SU-DHL-6 (cell line): ENCODE results near the gene MORC2.

ENCODE experiments used
- H2AFZ ChIP-seq: fragments of 200-600 bp; sonication (generic); 2 replicates; pipeline ENCODE4 v1.6.1; 2014; ENCODE audit warnings: low read depth, mild to moderate bottlenecking, moderate library complexity, mixed read lengths, antibody characterized with exemption, low read length; ENCODE audit not compliant: severe bottlenecking
- H3F3A ChIP-seq: fragments of 200-600 bp; shearing (Covaris generic); 2 replicates; pipeline ENCODE4 v1.6.0; 2016; ENCODE audit warnings: antibody characterized with exemption, mild to moderate bottlenecking; ENCODE audit not compliant: insufficient read depth
- H3K27ac ChIP-seq: fragments of 200-600 bp; sonication (generic); 2 replicates; pipeline ENCODE4 v1.5.1; 2016; ENCODE audit warnings: low read depth, mild to moderate bottlenecking, low read length, moderate library complexity, mixed read lengths
- H3K27me3 ChIP-seq: fragments of 200-600 bp; sonication (generic), shearing (Covaris generic); 2 replicates; pipeline ENCODE4 v1.6.0; 2014; ENCODE audit warnings: mild to moderate bottlenecking, low read length
- H3K36me3 ChIP-seq: fragments of 200-600 bp; sonication (generic); 2 replicates; pipeline ENCODE4 v1.6.1; 2014; ENCODE audit warnings: mild to moderate bottlenecking, low read length, mixed read lengths
- H3K4me2 ChIP-seq: fragments of 300-600, 200-600 bp; shearing (Covaris generic), sonication (generic); 2 replicates; pipeline ENCODE4 v1.6.0; 2014; ENCODE audit warnings: low read length, low read depth, mild to moderate bottlenecking; ENCODE audit not compliant: poor library complexity, severe bottlenecking
- H3K4me3 ChIP-seq: fragments of 200-600 bp; sonication (generic); 2 replicates; pipeline ENCODE4 v1.5.1; 2014; ENCODE audit warnings: antibody characterized with exemption, low read length, mild to moderate bottlenecking, mixed read lengths; ENCODE audit not compliant: insufficient read depth, poor library complexity, severe bottlenecking
- H3K79me2 ChIP-seq: fragments of 200-600 bp; sonication (generic); 2 replicates; pipeline ENCODE4 v1.6.1; 2014; ENCODE audit warnings: mild to moderate bottlenecking, low read length, moderate library complexity; ENCODE audit not compliant: insufficient read depth
- H3K9ac ChIP-seq: fragments of 200-600 bp; sonication (generic); 2 replicates; pipeline ENCODE4 v1.7.0; 2014; ENCODE audit warnings: mild to moderate bottlenecking, low read length
- H3K9me2 ChIP-seq: fragments of 200-600 bp; sonication (generic); replicated peaks from 2 replicates; pipeline ENCODE4 v1.6.1; 2014; ENCODE audit warnings: low read length; ENCODE audit not compliant: insufficient read depth
- H3K9me3 ChIP-seq: fragments of 200-600 bp; sonication (generic); 2 replicates; pipeline ENCODE4 v1.6.1; 2014; ENCODE audit warnings: low read length, mixed read lengths; ENCODE audit not compliant: insufficient read depth
- H4K20me1 ChIP-seq: fragments of 200-600 bp; sonication (generic); 2 replicates; pipeline ENCODE4 v1.6.1; 2014; ENCODE audit warnings: low read depth, mild to moderate bottlenecking, antibody characterized with exemption, low read length, moderate library complexity, mixed read lengths
- EZH2phosphoT487 ChIP-seq: fragments of 200-600 bp; sonication (generic), shearing (Covaris generic); conservative IDR thresholded peaks from 2 replicates; pipeline ENCODE4 v1.6.1; 2018; ENCODE audit warnings: mild to moderate bottlenecking, antibody characterized with exemption, low read length, moderate library complexity, mixed read lengths
- TF ChIP-seq, protein P1 (sequence below): fragments of 200-600 bp; sonication (generic); IDR thresholded peaks from one replicate; pipeline ENCODE4 v1.5.1; 2017; ENCODE audit warnings: antibody characterized with exemption, mild to moderate bottlenecking, low read length, moderate library complexity; ENCODE audit not compliant: insufficient read depth, poor library complexity, severe bottlenecking

MORC2 gene

DNA sequence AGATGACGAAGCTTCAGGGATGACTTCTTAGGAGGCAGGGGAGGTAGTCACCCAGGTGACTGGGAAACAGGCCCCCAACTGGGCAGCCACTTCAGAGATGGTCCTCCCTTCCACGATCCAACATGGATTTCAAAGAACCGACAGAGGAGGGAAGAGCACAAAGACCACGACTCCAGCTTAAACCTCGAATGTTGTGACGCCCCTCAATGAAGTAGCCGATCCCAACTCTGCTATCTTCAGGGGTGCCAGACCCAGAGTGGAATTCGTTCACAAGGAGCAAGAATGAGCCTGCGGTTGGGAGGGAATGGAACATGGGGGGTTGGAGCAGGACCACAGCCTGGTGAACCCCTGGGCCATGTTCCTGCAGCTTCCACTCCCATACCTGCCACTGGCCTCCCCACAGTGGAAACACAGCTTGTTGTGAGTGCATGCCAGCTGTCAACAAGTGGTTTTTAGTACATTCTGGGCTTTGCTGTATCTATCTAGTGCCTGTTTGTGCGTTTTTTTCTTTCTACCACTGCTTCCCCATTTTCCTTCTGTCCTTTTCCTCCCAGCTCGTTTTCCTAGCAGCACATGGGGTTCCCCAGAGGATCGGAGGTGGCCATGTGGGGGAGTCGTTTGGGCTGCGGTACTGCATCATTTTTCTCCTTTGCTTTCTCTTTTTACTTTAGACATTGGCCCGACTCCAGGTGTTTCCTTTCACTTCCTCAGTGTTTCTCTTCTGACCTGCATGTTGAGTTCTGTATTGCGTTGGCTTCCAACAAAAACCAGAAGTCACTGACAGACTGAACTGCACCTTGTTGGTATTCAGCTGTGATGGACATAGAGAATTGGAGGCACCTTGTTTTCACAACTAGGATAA lies 65.8 kb downstream of the MORC2 start:
- H3K27me3 ChIP-seq, result no peaks in the 10 kb centered on the region
- H3K36me3 ChIP-seq, result no peaks in the 10 kb centered on the region
- H3K9ac ChIP-seq, result no peak overlapping the region
- no peak overlapping the region for H3K4me2 ChIP-seq
- H3K27ac ChIP-seq, result no peak overlapping the region
- no peaks in the 10 kb centered on the region for H3K9me2 ChIP-seq
- no peaks in the 10 kb centered on the region for H3K9me3 ChIP-seq
- no peaks in the 10 kb centered on the region for H4K20me1 ChIP-seq
- H3F3A ChIP-seq, result no peaks in the 10 kb centered on the region
- no peak for TF ChIP-seq EZH2phosphoT487
- TF ChIP-seq, protein P1, sequence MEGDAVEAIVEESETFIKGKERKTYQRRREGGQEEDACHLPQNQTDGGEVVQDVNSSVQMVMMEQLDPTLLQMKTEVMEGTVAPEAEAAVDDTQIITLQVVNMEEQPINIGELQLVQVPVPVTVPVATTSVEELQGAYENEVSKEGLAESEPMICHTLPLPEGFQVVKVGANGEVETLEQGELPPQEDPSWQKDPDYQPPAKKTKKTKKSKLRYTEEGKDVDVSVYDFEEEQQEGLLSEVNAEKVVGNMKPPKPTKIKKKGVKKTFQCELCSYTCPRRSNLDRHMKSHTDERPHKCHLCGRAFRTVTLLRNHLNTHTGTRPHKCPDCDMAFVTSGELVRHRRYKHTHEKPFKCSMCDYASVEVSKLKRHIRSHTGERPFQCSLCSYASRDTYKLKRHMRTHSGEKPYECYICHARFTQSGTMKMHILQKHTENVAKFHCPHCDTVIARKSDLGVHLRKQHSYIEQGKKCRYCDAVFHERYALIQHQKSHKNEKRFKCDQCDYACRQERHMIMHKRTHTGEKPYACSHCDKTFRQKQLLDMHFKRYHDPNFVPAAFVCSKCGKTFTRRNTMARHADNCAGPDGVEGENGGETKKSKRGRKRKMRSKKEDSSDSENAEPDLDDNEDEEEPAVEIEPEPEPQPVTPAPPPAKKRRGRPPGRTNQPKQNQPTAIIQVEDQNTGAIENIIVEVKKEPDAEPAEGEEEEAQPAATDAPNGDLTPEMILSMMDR, result no peak
- H2AFZ ChIP-seq, result no peak overlapping the region
- no peak overlapping the region for H3K4me3 ChIP-seq
- H3K79me2 ChIP-seq, result no peaks in the 10 kb centered on the region

DNA sequence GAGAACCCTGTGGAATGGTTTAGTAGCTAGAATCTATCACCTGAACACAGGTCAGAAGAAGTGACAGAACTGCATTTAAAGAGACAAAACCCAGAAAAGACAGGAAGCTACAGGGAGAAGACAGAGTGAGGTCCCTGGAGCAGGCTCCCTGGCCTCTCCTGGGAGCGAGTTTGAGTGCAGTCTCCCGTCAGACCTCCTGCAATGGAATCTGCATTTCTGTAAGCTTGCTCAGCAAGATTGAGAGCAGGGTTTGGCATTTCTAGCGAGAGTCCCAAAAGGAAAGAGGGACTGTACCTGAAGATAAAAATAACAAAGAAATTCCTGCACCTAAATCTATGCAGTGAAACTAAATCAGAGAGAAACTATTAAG lies 74.2 kb downstream of the MORC2 start:
- no peaks in the 10 kb centered on the region for H3F3A ChIP-seq
- no peaks in the 10 kb centered on the region for H3K9me3 ChIP-seq
- no peak overlapping the region for H3K27ac ChIP-seq
- H3K79me2 ChIP-seq, result no peaks in the 10 kb centered on the region
- TF ChIP-seq, protein P1, result no peak
- no peak for TF ChIP-seq EZH2phosphoT487
- H3K4me2 ChIP-seq, result no peak overlapping the region
- H3K36me3 ChIP-seq, result no peaks in the 10 kb centered on the region
- no peaks in the 10 kb centered on the region for H3K9me2 ChIP-seq
- no peak overlapping the region for H3K4me3 ChIP-seq
- H3K27me3 ChIP-seq, result no peaks in the 10 kb centered on the region
- H2AFZ ChIP-seq, result no peak overlapping the region
- H3K9ac ChIP-seq, result no peak overlapping the region
- H4K20me1 ChIP-seq, result no peaks in the 10 kb centered on the region

DNA sequence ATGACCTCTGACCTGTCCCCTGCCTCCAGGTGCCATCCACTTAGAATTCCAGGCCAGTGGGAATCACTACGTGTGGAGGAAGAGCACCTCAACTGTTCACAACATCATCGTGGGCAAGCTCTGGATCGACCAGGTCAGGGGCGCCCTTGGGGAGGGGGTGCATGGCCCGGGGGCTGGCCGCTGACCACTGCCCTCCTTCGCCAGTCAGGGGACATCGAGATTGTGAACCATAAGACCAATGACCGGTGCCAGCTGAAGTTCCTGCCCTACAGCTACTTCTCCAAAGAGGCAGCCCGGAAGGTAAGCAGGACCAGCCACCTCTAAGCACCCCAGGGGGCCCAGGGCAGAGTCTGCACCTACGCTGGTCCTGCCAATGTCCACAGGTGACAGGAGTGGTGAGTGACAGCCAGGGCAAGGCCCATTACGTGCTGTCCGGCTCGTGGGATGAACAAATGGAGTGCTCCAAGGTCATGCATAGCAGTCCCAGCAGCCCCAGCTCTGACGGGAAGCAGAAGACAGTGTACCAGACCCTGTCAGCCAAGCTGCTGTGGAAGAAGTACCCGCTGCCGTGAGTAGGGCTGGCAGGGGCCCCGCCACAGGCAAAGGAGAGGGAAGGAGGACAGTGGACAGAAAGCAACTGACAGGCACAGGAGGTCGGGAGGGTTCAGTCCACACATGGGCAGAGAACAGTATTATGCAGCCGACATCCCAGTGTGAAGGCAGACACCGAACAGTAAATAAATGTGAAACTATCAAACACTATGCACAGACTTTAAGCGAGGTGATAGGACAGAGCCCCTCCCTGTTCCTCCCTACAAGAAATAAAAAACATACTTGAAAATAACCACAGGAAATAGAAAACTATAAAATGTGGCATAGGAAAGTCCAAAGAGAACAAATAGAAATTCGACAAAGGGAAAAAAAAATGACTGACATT lies 74.9 kb downstream of the MORC2 start:
- Histone ChIP-seq H4K20me1 (no peaks in the 10 kb centered on the region), H3K79me2 (no peaks in the 10 kb centered on the region), H3K36me3 (no peaks in the 10 kb centered on the region), H3K4me3 (no peak overlapping the region), H3K9me3 (no peaks in the 10 kb centered on the region), H3K9me2 (no peaks in the 10 kb centered on the region), H2AFZ (no peak overlapping the region), H3F3A (no peaks in the 10 kb centered on the region), H3K9ac (no peak overlapping the region), H3K27me3 (no peaks in the 10 kb centered on the region), H3K4me2 (no peak overlapping the region), H3K27ac (no peak overlapping the region)
- TF ChIP-seq, protein P1, result no peak
- no peak for TF ChIP-seq EZH2phosphoT487
